NB4 (cell line): Measurements from ENCODE around the gene YJU2.

ENCODE experiments used
- POLR2A ChIP-seq: IDR thresholded peaks from 2 replicates; pipeline ENCODE4 v1.6.1; 2011; ENCODE audit warnings: mild to moderate bottlenecking; ENCODE audit not compliant: insufficient read length; ENCODE audit errors: extremely low read depth
- TF ChIP-seq, protein P1 (sequence below): IDR thresholded peaks from one replicate; pipeline ENCODE4 v1.5.1; 2012; ENCODE audit warnings: low read depth, low read length
- TF ChIP-seq, protein P2 (sequence below): IDR thresholded peaks from 2 replicates; pipeline ENCODE4 v1.6.1; 2011; ENCODE audit warnings: low read depth, low read length

DNA sequence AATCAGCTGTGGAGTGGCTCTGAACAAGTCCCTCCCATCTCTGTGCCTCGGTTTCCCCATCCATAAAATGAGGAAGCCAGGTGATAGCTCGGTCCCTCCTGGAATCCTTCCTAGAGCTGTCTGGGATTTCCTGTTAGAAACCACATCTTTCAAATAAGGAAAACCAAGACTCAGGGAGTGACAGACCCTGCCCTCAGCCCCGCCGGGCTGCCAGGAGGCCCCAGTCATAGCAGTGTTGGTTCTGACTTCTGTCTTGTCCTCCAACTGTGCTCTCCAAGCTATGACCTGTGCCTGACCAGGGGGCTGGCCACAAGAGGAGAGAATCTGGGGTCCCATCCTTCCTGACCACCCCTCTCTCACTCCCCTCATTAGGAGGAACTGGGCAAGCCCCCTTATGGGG, 31.1 kb downstream of the YJU2 start:
- TF ChIP-seq POLR2A, result no peak
- TF ChIP-seq, protein P1, sequence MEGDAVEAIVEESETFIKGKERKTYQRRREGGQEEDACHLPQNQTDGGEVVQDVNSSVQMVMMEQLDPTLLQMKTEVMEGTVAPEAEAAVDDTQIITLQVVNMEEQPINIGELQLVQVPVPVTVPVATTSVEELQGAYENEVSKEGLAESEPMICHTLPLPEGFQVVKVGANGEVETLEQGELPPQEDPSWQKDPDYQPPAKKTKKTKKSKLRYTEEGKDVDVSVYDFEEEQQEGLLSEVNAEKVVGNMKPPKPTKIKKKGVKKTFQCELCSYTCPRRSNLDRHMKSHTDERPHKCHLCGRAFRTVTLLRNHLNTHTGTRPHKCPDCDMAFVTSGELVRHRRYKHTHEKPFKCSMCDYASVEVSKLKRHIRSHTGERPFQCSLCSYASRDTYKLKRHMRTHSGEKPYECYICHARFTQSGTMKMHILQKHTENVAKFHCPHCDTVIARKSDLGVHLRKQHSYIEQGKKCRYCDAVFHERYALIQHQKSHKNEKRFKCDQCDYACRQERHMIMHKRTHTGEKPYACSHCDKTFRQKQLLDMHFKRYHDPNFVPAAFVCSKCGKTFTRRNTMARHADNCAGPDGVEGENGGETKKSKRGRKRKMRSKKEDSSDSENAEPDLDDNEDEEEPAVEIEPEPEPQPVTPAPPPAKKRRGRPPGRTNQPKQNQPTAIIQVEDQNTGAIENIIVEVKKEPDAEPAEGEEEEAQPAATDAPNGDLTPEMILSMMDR, result no peak
- TF ChIP-seq, protein P2, sequence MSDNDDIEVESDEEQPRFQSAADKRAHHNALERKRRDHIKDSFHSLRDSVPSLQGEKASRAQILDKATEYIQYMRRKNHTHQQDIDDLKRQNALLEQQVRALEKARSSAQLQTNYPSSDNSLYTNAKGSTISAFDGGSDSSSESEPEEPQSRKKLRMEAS, result no peak
